GM12878 (cell line): ENCODE measurements around the gene MYO7B. TPM values are rescaled to one million over a fixed set of nuclear protein-coding genes. Genes with fewer than 3 reads are reported as not detected.

Experiments
- ATF7 ChIP-seq: fragments of 450-650 bp; IDR thresholded peaks from 2 replicates; pipeline ENCODE4 v1.6.1; 2016; ENCODE audit warnings: low read depth, mild to moderate bottlenecking
- CUX1 ChIP-seq: IDR thresholded peaks from 2 replicates; pipeline ENCODE4 v1.6.1; 2012; ENCODE audit warnings: improper control_type of control experiment, low read depth, low read length; ENCODE audit not compliant: insufficient replicate concordance
- IKZF1 ChIP-seq: fragments of 450-650 bp; conservative IDR thresholded peaks from 2 replicates; pipeline ENCODE4 v1.6.1; 2017; ENCODE audit warnings: antibody characterized with exemption, mild to moderate bottlenecking
- IRF5 ChIP-seq: fragments of 450-650 bp; IDR thresholded peaks from 2 replicates; pipeline ENCODE4 v1.6.1; 2017; ENCODE audit warnings: borderline replicate concordance
- MEF2B ChIP-seq: fragments of 450-650 bp; IDR thresholded peaks from 2 replicates; pipeline ENCODE4 v1.6.1; 2018; ENCODE audit warnings: mild to moderate bottlenecking, moderate library complexity; ENCODE audit not compliant: partially characterized antibody, poor library complexity, severe bottlenecking
- NFYA ChIP-seq: IDR thresholded peaks from 2 replicates; pipeline ENCODE4 v1.6.1; 2011; ENCODE audit warnings: low read depth, mild to moderate bottlenecking, low read length, improper control_type of control experiment, borderline replicate concordance
- polyA plus RNA-seq, 11 experiments: library from polyadenylated mRNA; depleted of rRNA in 4 of 11; unstranded in 6 of 11; stranded (reverse) in 5 of 11; fragments of >200 nt; fragmentation: Nextera tagmentation in 4 of 11; fragmentation: Illumina TruSeq in 1 of 11; extraction: Ambion mirVana in 4 of 11; extraction: Trizol in 1 of 11; gene quantifications; 1 replicate in 1 of 11; 2 replicates in 10 of 11; pipeline versions ENCODE4 v1.2.1 to v1.2.3, GENCODE V29; 2011 to 2016; ENCODE audit warnings: inconsistent platforms in 2 of 11, missing spikeins in 2 of 11, low read depth in 1 of 11
- total RNA-seq, 4 experiments: library from RNA; depleted of rRNA in 3 of 4; stranded (reverse); fragments of >200 nt in 3 of 4; fragmentation: Illumina TruSeq in 1 of 4; extraction: Trizol in 1 of 4; gene quantifications; 2 replicates each; pipeline versions ENCODE4 v1.2.1 to v1.2.3, GENCODE V29; 2013 to 2021
- TF ChIP-seq, protein P1 (sequence below): fragments of 450-650 bp; IDR thresholded peaks from 2 replicates; pipeline ENCODE4 v1.6.1; 2017; ENCODE audit warnings: mild to moderate bottlenecking, moderate library complexity
- TF ChIP-seq, protein P2 (sequence below): fragments of 450-650 bp; formaldehyde crosslinking; IDR thresholded peaks from 2 replicates; pipeline ENCODE4 v1.5.0; 2022; ENCODE audit warnings: mild to moderate bottlenecking, missing genetic modification characterization

The MYO7B gene
- total and polyA plus RNA-seq, 10 of the 15 experiments (the other 5 are each of a cell fraction or from before 2014, with no cell fraction given), result 0.08 to 4.8 (median 1.2) TPM

DNA sequence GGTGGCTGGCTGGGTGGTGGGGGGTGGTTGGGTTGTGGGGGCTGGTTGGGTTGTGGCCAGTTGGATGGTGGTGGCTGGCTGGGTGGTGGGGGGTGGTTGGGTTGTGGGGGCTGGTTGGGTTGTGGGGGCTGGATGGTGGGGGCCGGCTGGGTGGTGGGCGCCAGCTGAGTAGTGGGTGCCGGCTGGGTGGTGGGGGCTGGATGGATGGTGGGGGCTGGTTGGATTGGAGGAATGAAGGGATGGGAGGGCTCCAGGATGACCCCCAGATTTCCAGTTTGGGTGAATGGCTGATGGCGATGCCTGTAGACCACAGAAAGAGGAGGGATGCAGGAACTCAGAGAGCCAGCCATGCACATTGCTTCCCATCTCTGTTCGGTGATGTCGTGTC, 83.7 kb downstream of the MYO7B start (continued):
- TF ChIP-seq, protein P1, sequence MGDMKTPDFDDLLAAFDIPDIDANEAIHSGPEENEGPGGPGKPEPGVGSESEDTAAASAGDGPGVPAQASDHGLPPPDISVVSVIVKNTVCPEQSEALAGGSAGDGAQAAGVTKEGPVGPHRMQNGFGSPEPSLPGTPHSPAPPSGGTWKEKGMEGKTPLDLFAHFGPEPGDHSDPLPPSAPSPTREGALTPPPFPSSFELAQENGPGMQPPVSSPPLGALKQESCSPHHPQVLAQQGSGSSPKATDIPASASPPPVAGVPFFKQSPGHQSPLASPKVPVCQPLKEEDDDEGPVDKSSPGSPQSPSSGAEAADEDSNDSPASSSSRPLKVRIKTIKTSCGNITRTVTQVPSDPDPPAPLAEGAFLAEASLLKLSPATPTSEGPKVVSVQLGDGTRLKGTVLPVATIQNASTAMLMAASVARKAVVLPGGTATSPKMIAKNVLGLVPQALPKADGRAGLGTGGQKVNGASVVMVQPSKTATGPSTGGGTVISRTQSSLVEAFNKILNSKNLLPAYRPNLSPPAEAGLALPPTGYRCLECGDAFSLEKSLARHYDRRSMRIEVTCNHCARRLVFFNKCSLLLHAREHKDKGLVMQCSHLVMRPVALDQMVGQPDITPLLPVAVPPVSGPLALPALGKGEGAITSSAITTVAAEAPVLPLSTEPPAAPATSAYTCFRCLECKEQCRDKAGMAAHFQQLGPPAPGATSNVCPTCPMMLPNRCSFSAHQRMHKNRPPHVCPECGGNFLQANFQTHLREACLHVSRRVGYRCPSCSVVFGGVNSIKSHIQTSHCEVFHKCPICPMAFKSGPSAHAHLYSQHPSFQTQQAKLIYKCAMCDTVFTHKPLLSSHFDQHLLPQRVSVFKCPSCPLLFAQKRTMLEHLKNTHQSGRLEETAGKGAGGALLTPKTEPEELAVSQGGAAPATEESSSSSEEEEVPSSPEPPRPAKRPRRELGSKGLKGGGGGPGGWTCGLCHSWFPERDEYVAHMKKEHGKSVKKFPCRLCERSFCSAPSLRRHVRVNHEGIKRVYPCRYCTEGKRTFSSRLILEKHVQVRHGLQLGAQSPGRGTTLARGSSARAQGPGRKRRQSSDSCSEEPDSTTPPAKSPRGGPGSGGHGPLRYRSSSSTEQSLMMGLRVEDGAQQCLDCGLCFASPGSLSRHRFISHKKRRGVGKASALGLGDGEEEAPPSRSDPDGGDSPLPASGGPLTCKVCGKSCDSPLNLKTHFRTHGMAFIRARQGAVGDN, result no peak
- TF ChIP-seq MEF2B (no peak), ATF7 (no peak), NFYA (no peak), IKZF1 (no peak), CUX1 (no peak), IRF5 (no peak)
- TF ChIP-seq, protein P2, sequence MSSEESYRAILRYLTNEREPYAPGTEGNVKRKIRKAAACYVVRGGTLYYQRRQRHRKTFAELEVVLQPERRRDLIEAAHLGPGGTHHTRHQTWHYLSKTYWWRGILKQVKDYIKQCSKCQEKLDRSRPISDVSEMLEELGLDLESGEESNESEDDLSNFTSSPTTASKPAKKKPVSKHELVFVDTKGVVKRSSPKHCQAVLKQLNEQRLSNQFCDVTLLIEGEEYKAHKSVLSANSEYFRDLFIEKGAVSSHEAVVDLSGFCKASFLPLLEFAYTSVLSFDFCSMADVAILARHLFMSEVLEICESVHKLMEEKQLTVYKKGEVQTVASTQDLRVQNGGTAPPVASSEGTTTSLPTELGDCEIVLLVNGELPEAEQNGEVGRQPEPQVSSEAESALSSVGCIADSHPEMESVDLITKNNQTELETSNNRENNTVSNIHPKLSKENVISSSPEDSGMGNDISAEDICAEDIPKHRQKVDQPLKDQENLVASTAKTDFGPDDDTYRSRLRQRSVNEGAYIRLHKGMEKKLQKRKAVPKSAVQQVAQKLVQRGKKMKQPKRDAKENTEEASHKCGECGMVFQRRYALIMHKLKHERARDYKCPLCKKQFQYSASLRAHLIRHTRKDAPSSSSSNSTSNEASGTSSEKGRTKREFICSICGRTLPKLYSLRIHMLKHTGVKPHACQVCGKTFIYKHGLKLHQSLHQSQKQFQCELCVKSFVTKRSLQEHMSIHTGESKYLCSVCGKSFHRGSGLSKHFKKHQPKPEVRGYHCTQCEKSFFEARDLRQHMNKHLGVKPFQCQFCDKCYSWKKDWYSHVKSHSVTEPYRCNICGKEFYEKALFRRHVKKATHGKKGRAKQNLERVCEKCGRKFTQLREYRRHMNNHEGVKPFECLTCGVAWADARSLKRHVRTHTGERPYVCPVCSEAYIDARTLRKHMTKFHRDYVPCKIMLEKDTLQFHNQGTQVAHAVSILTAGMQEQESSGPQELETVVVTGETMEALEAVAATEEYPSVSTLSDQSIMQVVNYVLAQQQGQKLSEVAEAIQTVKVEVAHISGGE (CRISPR knock-in tag), result no peak
- TF ChIP-seq, all 136 proteins: peak for 0
